Transverse colon (tissue), 4 donors: ENCODE data around the gene AP1B1. TPM values are rescaled to one million over a fixed set of nuclear protein-coding genes. Genes with fewer than 3 reads are reported as not detected.

ENCODE experiments used
- DNase-seq: peaks from one replicate; pipeline ENCODE4 v3.0.0-alpha.2; 2019
- H3K27ac ChIP-seq, 4 donors: fragments of 200-600 bp; sonication (generic); 2 replicates each; pipeline ENCODE4 v1.5.1; 2016 to 2018; ENCODE audit warnings: inconsistent platforms in 4 of 4
- H3K27me3 ChIP-seq: fragments of 200-600 bp; sonication (generic); 2 replicates; pipeline ENCODE4 v1.5.1; 2017; ENCODE audit warnings: inconsistent platforms
- H3K36me3 ChIP-seq, 4 donors: fragments of 200-600 bp; sonication (generic); 2 replicates each; pipeline ENCODE4 v1.5.1; 2017 to 2019; ENCODE audit warnings: inconsistent platforms in 4 of 4
- H3K4me1 ChIP-seq, 4 donors: fragments of 200-600 bp; sonication (generic); 2 replicates each; pipeline ENCODE4 v1.5.1; 2017 to 2020; ENCODE audit warnings: inconsistent platforms in 4 of 4
- H3K4me3 ChIP-seq, 4 donors: fragments of 200-600 bp; sonication (generic); 1 replicate in 1 of 4; 2 replicates in 3 of 4; pipeline versions ENCODE4 v1.5.1 to v1.6.1; 2017 to 2019; ENCODE audit warnings: inconsistent platforms in 4 of 4
- H3K9me3 ChIP-seq, 2 donors: fragments of 200-600 bp; sonication (generic); 2 replicates each; pipeline ENCODE4 v1.5.1; 2017 to 2019; ENCODE audit warnings: inconsistent platforms in 2 of 2
- CTCF ChIP-seq, 5 experiments: fragments of 200-600 bp in 3 of 5; fragments of 450-650 bp in 2 of 5; sonication (generic) in 3 of 5; IDR thresholded peaks; 1 replicate in 2 of 5; 2 replicates in 3 of 5; pipeline ENCODE4 v1.5.1; 2016 to 2017; ENCODE audit warnings: antibody characterized with exemption in 5 of 5, inconsistent platforms in 3 of 5, mild to moderate bottlenecking in 2 of 5, moderate library complexity in 1 of 5
- EP300 ChIP-seq: sonication (generic); formaldehyde crosslinking; IDR thresholded peaks from one replicate; pipeline ENCODE4 v1.6.1; 2017; ENCODE audit warnings: antibody characterized with exemption, low read depth
- POLR2A ChIP-seq: fragments of 450-650 bp; IDR thresholded peaks from one replicate; pipeline ENCODE4 v1.6.1; 2016; ENCODE audit warnings: antibody characterized with exemption, mild to moderate bottlenecking, moderate library complexity
- POLR2AphosphoS5 ChIP-seq, 3 donors: sonication (generic); formaldehyde crosslinking; IDR thresholded peaks; one replicate each; pipeline ENCODE4 v1.6.1; 2016; ENCODE audit warnings: antibody characterized with exemption in 3 of 3
- WGBS, 2 donors: methylation state at CpG; one replicate each; pipeline ENCODE4 v1.1.5; 2018; ENCODE audit warnings: low coverage in 1 of 2; 5-methylcytosine and 5-hydroxymethylcytosine counted together
- in situ Hi-C, 4 donors: fragments of 200-750 bp; cut with MboI; loops; one replicate each; pipeline versions ENCODE4 v1.15.0 to v1.15.1; 2017; ENCODE audit warnings: low sequenced_read_pairs in 3 of 4, low pct_ligation_motif_present in 1 of 4, low pct_unique_long_range_greater_than_20kb in 1 of 4
- intact Hi-C: fragments of 100-400 bp; cut with DNase I; formaldehyde crosslinking; loops from one replicate; pipeline ENCODE4 v1.15.1; 2023; ENCODE audit warnings: low total_unique reads
- total RNA-seq, 4 donors: library from RNA; depleted of rRNA; stranded (reverse); fragments of >200 nt; gene quantifications; one replicate each; pipeline ENCODE4 v1.1.0, GENCODE V29; 2016

AP1B1 gene
- total RNA-seq, 4 donors from 2014 or later = 45.6 to 107 (median 92.4) TPM

GRCh38 chr22:29314537-29315285, 73.7 kb downstream of the AP1B1 start:
- in situ Hi-C loops = no loop called here
- H3K4me1 ChIP-seq = peaks cover 41 to 63% (median 52%) of the 10 kb centered on the region in 4 donors
- TF ChIP-seq POLR2A = no peak
- TF ChIP-seq CTCF (IDR thresholded peaks at IDR 0.05) = no peak
- TF ChIP-seq EP300 = no peak
- WGBS, 2 donors = 3 to 25% methylated on average over 2 to 61 of the region's 69 CpGs
- no peaks in the 10 kb centered on the region for H3K9me3 ChIP-seq
- peaks cover 42% of the 10 kb centered on the region for H3K27me3 ChIP-seq
- intact Hi-C loops = no loop called here
- H3K4me3 ChIP-seq = peak overlapping the region in 3 of 4 donors; percentile 17 to 45 (median 41)
- no peaks in the 10 kb centered on the region for H3K36me3 ChIP-seq
- no peak overlapping the region for H3K27ac ChIP-seq
- DNase-seq = peak; percentile 39

- H3K9me3 ChIP-seq = no peaks in the 10 kb centered on the region
- TF ChIP-seq POLR2AphosphoS5 (IDR thresholded peaks at IDR 0.05) (peak in 1 of 3 donors; percentile 40), CTCF (IDR thresholded peaks at IDR 0.05) (no peak), EP300 (no peak), POLR2A (no peak)
- H3K27ac ChIP-seq = no peak overlapping the region
- H3K27me3 ChIP-seq = peaks cover 42% of the 10 kb centered on the region
- no peak overlapping the region for H3K4me3 ChIP-seq
- WGBS, 2 donors = 2 to 19% methylated on average over 9 to 44 of the region's 51 CpGs
- H3K36me3 ChIP-seq = no peaks in the 10 kb centered on the region
- H3K4me1 ChIP-seq = peaks cover 48 to 72% (median 61%) of the 10 kb centered on the region in 4 donors
- peak; percentile 83 for DNase-seq
- intact Hi-C loops (no loop called here), in situ Hi-C loops (no loop called here)
Observed at GRCh38 chr22:29313576-29314466, 74.5 kb downstream of the AP1B1 start.

DNA sequence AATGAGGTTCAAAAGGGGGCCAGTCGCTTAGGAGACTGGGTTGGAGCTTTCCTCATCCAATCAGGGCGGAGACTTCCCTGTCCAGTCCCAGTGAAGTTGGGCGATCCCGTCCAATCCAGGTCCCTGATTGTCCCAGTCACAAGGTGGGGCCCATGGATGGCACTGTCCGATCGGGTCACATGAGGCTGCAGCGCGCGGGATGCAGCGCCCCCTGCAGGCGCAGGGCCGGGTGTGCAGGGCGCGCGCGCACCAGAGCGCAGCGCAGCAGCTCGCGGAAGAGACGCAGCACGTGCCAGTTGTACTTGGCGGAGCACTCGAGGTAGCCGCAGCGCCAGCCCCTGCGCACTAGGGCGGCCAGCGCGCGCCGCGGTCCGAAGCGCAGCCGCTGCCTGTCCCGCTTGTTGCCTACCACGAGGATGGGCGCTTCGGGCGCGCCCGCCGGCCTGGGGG, 75.2 kb downstream of the AP1B1 start:
- peaks cover 42% of the 10 kb centered on the region for H3K27me3 ChIP-seq
- 28% methylated on average over 12 of the region's 44 CpGs; no CpG with 5 or more reads in 1 of the 2 donors for WGBS, 2 donors
- TF ChIP-seq POLR2AphosphoS5 (IDR thresholded peaks at IDR 0.05) = peak in 1 of 3 donors; percentile 45
- peak; percentile 65 to 88 (median 79) for TF ChIP-seq CTCF (IDR thresholded peaks at IDR 0.05)
- no peak for TF ChIP-seq POLR2A
- no peak for TF ChIP-seq EP300
- in situ Hi-C loops (no loop called here), intact Hi-C loops (no loop called here)
- no peaks in the 10 kb centered on the region for H3K9me3 ChIP-seq
- no peaks in the 10 kb centered on the region for H3K36me3 ChIP-seq
- DNase-seq = peak; percentile 48
- H3K4me1 ChIP-seq = peaks cover 54 to 79% (median 67%) of the 10 kb centered on the region in 4 donors
- no peak overlapping the region for H3K27ac ChIP-seq
- H3K4me3 ChIP-seq = no peak overlapping the region
